ENCODE results near the gene TAS2R30.

GRCh38 chr12:11136075-11136474 lies 1.6 kb upstream of the TAS2R30 start:
- TF ChIP-seq CTCF (IDR thresholded peaks at IDR 0.05) (no peak), POLR2A (IDR thresholded peaks at IDR 0.05) (no peak)
